IPS DF 6.9 (cell line): ENCODE measurements around the gene SH3GL1.

Experiments used
- DNase-seq: peaks from one replicate; pipeline ENCODE4 v3.0.0-alpha.2; 2013; ENCODE audit warnings: low read depth, low spot score
- H3K27ac ChIP-seq: one replicate; pipeline ENCODE4 v1.5.1; 2013; ENCODE audit warnings: low read length, control low read depth
- H3K27me3 ChIP-seq: 2 replicates; pipeline ENCODE4 v1.6.1; 2013; ENCODE audit warnings: mild to moderate bottlenecking, low read length; ENCODE audit not compliant: control insufficient read depth, insufficient read depth
- H3K36me3 ChIP-seq: 2 replicates; pipeline ENCODE4 v1.6.1; 2013; ENCODE audit warnings: low read length; ENCODE audit not compliant: control insufficient read depth, insufficient read depth
- H3K4me1 ChIP-seq: 2 replicates; pipeline ENCODE4 v1.6.1; 2013; ENCODE audit warnings: low read length; ENCODE audit not compliant: control insufficient read depth, insufficient read depth
- H3K4me3 ChIP-seq: 2 replicates; pipeline ENCODE4 v1.5.1; 2013; ENCODE audit warnings: mild to moderate bottlenecking, low read length
- H3K9me3 ChIP-seq: 2 replicates; pipeline ENCODE4 v1.6.1; 2013; ENCODE audit warnings: low read length, inconsistent platforms; ENCODE audit not compliant: control insufficient read depth, insufficient read depth
- WGBS: extraction: QIAGEN DNeasy Blood & Tissue Kit; methylation state at CpG from one replicate; pipeline ENCODE4 v1.1.7; 2013; ENCODE audit warnings: mixed read lengths, missing lambda C conversion rate; ENCODE audit not compliant: insufficient read length, insufficient coverage; 5-methylcytosine and 5-hydroxymethylcytosine counted together

The SH3GL1 gene

DNA sequence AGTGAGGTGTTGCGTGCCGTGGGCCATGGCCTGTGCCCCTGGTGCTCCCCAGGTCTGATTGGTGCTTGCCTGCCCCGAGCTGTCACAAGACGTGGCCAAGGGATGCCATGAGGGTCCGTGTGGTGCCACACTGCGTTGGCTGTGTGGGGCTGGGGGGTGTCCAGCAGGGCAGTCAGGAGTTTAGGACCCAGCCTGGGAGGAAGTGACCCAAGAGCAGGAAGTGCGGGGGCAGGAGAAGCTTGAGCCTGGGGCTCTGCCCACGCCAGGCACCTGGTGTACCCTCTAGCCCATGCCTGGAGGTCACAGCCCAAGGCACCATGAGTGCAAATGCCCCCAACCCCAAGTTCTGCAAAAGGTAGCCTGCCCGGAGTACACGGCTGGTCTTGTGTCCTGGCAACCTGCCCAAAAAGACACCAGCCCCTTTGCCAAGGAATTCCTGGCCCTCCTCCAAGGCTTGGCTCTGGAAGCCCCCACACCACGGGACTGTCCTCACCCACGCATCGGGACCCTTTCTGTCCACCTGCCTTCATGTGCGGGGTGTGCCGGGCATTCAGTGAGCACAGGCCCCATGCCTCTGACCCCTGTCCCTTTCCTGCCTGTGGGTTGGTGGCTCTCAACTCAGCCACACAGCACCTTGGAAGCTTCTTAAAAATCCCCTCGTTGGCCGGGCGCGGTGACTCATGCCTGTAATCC lies 32.1 kb downstream of the SH3GL1 start:
- H3K27ac ChIP-seq = no peak overlapping the region
- no peaks in the 10 kb centered on the region for H3K9me3 ChIP-seq
- no peak overlapping the region for H3K4me3 ChIP-seq
- DNase-seq = no peak
- H3K4me1 ChIP-seq = peaks cover 11% of the 10 kb centered on the region
- no peaks in the 10 kb centered on the region for H3K27me3 ChIP-seq
- peaks cover 13% of the 10 kb centered on the region; the same call in 1 of the 2 replicates for H3K36me3 ChIP-seq
- WGBS = no CpG with 5 or more reads among the region's 19 CpGs

DNA sequence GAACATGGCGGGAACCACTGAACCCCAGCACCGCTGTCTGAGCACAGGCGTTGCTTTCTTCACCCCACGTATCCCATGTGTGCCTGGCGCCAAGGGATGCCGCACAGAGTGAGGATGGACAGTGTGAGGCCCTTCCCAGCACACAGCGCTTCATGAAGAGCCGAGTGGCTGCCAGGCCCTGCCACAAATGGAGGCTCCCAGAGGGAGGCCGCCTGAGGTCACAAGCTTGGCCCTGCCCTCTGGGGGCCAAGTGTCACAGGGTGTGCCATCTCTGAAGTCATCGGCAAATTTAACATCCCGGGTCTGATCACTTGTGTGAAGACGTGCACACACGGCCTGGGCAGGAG lies 32.6 kb downstream of the SH3GL1 start:
- no CpG with 5 or more reads among the region's 13 CpGs for WGBS

DNA sequence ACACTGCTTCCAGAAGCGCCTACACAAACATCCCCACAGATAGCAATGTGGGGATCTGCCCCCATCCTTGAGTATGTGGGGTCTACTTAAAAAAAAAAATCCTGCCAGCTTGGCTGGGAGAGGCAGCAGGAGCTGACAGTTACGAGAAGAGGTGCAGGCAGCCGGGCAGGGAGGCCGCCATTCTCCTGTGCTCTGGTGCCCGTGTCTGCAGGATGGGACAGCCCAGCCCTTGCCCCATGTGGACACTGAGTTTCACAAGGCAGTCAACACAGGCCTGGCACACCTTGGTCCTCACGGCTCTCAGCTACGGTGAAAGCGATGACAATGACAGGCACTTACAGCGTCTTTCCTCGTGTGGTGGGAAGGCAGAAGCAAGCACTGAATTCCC lies 33.0 kb downstream of the SH3GL1 start:
- Histone ChIP-seq H3K27ac (no peak overlapping the region), H3K4me3 (no peak overlapping the region), H3K4me1 (peaks cover 11% of the 10 kb centered on the region), H3K27me3 (no peaks in the 10 kb centered on the region), H3K36me3 (peaks cover 13% of the 10 kb centered on the region; the same call in 1 of the 2 replicates), H3K9me3 (no peaks in the 10 kb centered on the region)
- WGBS = no CpG with 5 or more reads among the region's 10 CpGs
- DNase-seq = no peak

More for the DNA sequence above, 32.6 kb downstream of the SH3GL1 start:
- H3K27me3 ChIP-seq = no peaks in the 10 kb centered on the region
- DNase-seq = no peak
- H3K4me1 ChIP-seq = peaks cover 11% of the 10 kb centered on the region
- no peaks in the 10 kb centered on the region for H3K9me3 ChIP-seq
- peaks cover 13% of the 10 kb centered on the region; the same call in 1 of the 2 replicates for H3K36me3 ChIP-seq
- H3K27ac ChIP-seq = no peak overlapping the region
- no peak overlapping the region for H3K4me3 ChIP-seq

DNA sequence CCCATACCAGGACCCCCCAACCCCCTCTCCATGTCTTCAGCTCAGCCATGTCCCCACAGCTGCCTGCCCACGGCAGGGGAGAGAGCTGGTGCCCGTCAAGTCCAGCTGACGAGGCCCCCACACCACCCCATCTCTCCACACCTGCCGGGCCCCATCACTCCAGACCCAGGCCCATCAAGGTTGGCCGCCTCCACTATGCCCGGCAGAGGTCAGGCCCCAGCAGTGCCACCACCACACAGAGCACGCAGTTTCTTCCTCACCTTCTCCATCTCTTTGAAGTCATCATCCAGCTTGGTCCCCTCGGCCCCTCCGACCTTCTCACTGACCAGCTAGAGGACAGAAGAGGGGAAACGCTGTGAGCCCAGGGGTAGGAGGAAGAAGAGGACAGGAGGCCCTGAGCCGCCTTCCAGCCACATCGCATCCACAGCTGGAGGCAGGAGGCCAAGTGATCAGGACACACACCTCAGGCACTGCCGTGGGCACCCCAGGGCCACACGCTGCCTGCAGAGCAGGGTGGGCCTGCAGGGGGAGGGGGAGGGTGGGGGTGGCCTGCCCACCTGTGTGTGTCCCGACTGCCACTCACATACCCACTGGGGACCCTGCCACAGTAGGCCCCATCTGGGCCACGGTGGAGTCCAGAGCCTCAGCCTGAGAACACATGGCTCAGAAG lies 33.5 kb downstream of the SH3GL1 start:
- Histone ChIP-seq H3K27ac (no peak overlapping the region), H3K4me1 (peaks cover 11% of the 10 kb centered on the region), H3K36me3 (peaks cover 13% of the 10 kb centered on the region; the same call in 1 of the 2 replicates), H3K27me3 (no peaks in the 10 kb centered on the region), H3K9me3 (no peaks in the 10 kb centered on the region), H3K4me3 (no peak overlapping the region)
- WGBS = no CpG with 5 or more reads among the region's 16 CpGs
- DNase-seq = no peak

DNA sequence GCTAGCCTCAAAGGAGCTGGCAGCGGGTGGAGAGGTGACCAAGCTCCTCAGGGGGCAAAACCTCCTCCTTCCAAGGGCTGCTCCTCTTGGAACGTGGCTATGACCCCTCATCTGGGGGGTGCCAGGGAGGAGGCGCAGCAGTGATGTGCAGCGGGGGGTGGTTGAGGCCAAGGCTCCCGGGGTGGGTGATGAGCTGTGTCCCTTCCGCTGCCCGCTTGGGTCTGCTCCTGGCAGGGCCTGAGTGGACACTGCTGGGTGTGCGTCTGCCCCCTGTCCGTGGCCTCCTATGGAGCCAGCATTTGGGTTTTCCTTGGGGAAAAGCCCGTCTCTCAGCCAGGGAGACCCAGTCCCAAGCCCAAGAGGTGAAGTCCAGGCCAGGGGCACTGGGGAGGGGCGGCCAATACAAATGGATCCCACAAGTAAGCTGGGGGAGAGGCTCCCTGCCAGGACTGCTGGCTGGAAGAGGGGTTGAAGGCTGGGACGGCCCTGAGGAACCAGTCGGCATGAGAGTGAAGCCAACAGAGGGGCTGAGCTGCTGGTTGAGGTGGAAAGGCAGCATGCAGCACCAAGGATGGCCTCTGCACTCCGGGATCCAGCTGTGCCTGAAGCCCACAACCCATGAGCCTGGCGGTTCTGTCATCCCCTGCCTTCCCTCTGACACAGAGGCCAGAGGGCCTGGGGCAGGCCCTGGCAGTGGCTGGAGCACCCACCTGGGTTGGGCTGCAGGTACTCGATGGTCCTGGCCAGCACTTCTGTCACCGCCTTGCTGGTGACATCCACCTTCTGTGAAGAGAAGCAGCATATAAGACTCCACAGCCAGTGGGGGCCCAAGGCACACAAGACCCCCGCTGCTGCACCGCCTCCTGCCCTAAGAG lies 34.3 kb downstream of the SH3GL1 start:
- peaks cover 15% of the 10 kb centered on the region; the same call in 1 of the 2 replicates for H3K36me3 ChIP-seq
- DNase-seq = no peak
- no peak overlapping the region for H3K27ac ChIP-seq
- WGBS = no CpG with 5 or more reads among the region's 19 CpGs
- H3K4me3 ChIP-seq = no peak overlapping the region
- no peaks in the 10 kb centered on the region for H3K27me3 ChIP-seq
- no peaks in the 10 kb centered on the region for H3K9me3 ChIP-seq
- H3K4me1 ChIP-seq = peaks cover 13% of the 10 kb centered on the region

DNA sequence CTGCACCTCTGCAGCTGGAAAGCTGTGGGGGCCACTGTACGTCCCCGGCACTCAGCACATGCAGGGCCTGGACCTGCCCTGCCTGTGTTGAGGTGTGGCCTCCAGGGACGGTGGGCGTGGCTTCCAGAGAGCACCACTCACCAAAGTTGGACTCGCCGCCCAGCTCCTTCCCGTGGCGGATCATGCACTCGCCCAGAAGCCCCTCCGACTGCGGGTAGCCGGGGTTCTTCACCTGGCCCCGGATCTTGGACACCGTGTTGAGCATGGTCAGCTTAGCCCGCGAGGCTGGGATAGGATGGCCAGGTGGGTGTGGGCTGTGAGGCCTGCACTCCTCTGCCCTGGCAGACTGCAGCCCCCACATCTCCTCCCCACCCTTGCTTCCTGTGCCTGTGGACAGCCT lies 35.0 kb downstream of the SH3GL1 start:
- H3K27ac ChIP-seq = no peak overlapping the region
- no peak for DNase-seq
- no peaks in the 10 kb centered on the region for H3K9me3 ChIP-seq
- WGBS = no CpG with 5 or more reads among the region's 16 CpGs
- H3K4me1 ChIP-seq = peaks cover 13% of the 10 kb centered on the region
- H3K27me3 ChIP-seq = no peaks in the 10 kb centered on the region
- H3K4me3 ChIP-seq = no peak overlapping the region
- H3K36me3 ChIP-seq = peaks cover 15% of the 10 kb centered on the region; the same call in 1 of the 2 replicates

DNA sequence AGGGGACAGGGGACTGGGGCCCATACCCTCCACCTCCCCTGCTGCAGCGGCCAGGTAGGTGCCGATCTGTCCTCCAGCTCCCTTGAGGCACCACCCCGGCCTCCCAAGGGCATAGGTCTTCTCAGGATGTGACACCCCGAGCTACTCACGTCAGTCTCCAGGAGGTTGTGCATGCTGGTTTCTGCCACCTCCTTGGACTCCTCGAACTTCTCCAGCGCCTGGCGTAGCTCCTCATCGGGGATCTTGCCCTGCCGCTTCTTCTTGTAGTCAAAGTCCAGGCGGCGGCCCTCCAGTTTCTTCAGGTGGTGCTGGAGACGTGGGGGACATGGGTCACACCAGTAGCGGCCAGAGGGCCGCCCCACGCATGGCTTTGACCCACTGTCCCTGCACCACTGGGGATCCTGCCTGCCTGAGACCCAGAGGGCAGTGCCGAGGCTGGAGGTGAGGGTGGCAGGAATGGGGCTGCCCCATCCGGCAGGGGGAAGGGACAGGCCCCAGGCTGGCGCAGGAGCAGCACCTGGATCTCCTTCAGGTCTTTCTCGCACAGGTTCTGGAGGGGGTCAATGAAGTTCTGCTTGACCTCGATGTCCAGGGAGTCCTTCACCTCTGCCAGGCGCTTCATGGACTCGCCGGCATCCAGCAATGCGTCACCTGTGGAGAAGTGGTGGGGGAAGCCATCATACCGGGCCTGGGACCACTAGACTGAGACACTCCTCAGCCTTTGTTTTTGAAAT lies 36.6 kb downstream of the SH3GL1 start:
- Histone ChIP-seq H3K27me3 (no peaks in the 10 kb centered on the region), H3K4me1 (0 out of 2 replicates have a peak, but pooled peaks cover 2% of the 10 kb centered on the region), H3K4me3 (no peak overlapping the region), H3K27ac (no peak overlapping the region), H3K36me3 (peaks cover 16% of the 10 kb centered on the region), H3K9me3 (no peaks in the 10 kb centered on the region)
- DNase-seq = no peak
- WGBS = no CpG with 5 or more reads among the region's 26 CpGs

DNA sequence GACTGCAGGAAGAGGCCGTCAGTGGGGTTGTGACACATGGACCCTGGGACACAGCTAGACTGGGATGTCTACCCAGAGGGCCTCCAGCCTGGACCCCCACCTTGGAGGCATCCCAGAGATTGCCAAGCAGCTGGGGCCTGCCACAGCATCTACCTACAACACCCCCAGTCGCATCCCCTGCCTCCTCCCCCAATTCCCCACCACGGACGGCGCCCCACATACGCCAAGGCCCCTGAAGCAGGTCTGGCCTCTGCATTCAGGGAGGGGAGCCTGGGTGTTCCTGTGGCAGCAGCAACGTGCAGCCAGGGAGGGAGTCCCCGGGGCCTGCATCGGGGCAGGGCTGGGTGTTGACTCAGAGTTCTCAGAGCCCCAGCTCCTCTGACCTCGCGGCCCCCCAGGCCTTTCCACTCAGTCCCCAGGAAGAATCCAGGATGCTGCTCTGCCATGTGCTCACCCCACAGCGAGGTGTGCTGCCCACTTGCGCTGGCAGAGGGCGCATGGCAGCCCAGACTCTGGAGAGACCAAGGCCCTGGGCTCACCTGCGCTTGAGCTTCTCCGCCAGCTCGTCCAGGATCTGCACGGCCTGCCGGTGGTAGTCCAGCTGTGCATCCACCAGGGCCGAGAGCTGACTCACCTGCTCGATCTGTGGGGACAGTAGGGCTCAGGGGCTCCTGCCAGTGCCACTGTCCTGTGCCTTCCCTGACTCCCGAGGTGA lies 37.4 kb downstream of the SH3GL1 start:
- Histone ChIP-seq H3K9me3 (no peaks in the 10 kb centered on the region), H3K27me3 (no peaks in the 10 kb centered on the region), H3K27ac (no peak overlapping the region), H3K4me1 (0 out of 2 replicates have a peak, but pooled peaks cover 2% of the 10 kb centered on the region), H3K4me3 (no peak overlapping the region), H3K36me3 (peaks cover 18% of the 10 kb centered on the region)
- no CpG with 5 or more reads among the region's 22 CpGs for WGBS
- no peak for DNase-seq

DNA sequence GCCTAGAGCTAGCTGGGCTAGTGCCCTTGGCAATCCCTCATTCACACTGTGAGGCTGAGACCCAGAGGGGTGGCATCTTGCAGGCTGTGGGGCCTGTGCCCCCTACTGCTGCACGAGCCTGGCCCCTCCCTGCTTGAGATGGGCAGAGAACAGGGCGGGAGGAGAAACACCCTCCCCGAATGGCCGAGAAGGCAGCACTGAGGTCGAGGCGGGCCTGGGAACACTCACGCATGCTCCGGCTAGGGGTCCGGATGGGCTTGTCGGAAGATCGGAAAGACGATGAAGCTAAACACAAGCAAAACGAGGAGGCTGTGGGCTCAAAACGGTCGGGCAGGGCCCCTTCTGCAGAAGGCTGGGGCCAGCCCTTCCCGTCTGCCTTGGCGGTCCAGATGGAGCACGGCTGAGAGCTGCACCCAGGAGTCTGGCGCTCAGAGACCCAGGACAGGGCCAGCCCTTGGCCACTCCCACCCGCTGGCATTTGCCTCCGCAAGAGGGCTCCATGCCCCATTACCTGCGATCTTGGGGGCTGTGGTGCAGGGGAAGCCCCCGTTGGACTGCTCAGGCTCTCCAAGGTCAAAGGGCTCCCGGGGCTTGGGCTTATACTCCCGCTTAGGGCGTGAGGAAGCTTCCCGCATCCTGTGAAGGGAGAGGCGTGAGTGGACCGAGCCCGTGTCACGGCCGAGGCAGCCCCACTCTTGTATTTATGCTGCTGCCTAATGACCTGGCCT lies 38.1 kb downstream of the SH3GL1 start:
- peaks cover 18% of the 10 kb centered on the region for H3K36me3 ChIP-seq

More for the DNA sequence above, 38.1 kb downstream of the SH3GL1 start:
- Histone ChIP-seq H3K9me3 (no peaks in the 10 kb centered on the region), H3K4me3 (no peak overlapping the region), H3K27me3 (no peaks in the 10 kb centered on the region), H3K4me1 (0 out of 2 replicates have a peak, but pooled peaks cover 2% of the 10 kb centered on the region), H3K27ac (no peak overlapping the region)
- DNase-seq = no peak
- WGBS = no CpG with 5 or more reads among the region's 32 CpGs
